ENCODE data around the gene DESI2. TPM values are rescaled to one million over a fixed set of nuclear protein-coding genes. Genes with fewer than 3 reads are reported as not detected.

Gene DESI2
- polyA plus RNA-seq, 2 of the 4 experiments (the other 2 are of a cell fraction): 29.3 to 57.8 TPM

GRCh38 chr1:244731651-244732050 is 78.7 kb downstream of the DESI2 start (continued):
- TF ChIP-seq HOXA7 (CRISPR knock-in tag; IDR thresholded peaks at IDR 0.05) (no peak), HDAC2 (IDR thresholded peaks at IDR 0.05) (no peak), ZSCAN20 (CRISPR knock-in tag; IDR thresholded peaks at IDR 0.05) (no peak), CEBPB (IDR thresholded peaks at IDR 0.05) (no peak)

- Histone ChIP-seq H3K27ac (no peak overlapping the region), H3K9me3 (peaks cover 13% of the 10 kb centered on the region), H3K4me2 (no peak overlapping the region), H3K4me3 (no peak overlapping the region), H3K4me1 (peaks cover 4% of the 10 kb centered on the region; the same call in 1 of the 3 replicates)
- ATAC-seq: no peak; a peak in 1 of 6 replicates
- POLR2A ChIA-PET: no interaction called here
- no peak for TF ChIP-seq ZNF302 (CRISPR knock-in tag; IDR thresholded peaks at IDR 0.05)
- no peak for TF ChIP-seq BCL3 (IDR thresholded peaks at IDR 0.05)
- TF ChIP-seq PBX3 (IDR thresholded peaks at IDR 0.05): no peak
- no peak for TF ChIP-seq ATOH8 (CRISPR knock-in tag; IDR thresholded peaks at IDR 0.05; ENCODE audit: low read depth)
- no peak for TF ChIP-seq HMGXB4 (CRISPR knock-in tag; IDR thresholded peaks at IDR 0.05; ENCODE audit: borderline replicate concordance)
- TF ChIP-seq SREBF2 (IDR thresholded peaks at IDR 0.05): no peak
- TF ChIP-seq ELK1 (IDR thresholded peaks at IDR 0.05; ENCODE audit: low read depth, low read length): no peak
- TF ChIP-seq CBX2 (IDR thresholded peaks at IDR 0.05; ENCODE audit: borderline replicate concordance, low read depth): no peak
- TF ChIP-seq HOXB5 (CRISPR knock-in tag; IDR thresholded peaks at IDR 0.05): no peak
- TF ChIP-seq FOXS1 (CRISPR knock-in tag; IDR thresholded peaks at IDR 0.05): no peak
- no peak for TF ChIP-seq NR3C1 (IDR thresholded peaks at IDR 0.05)
- TF ChIP-seq MAX (IDR thresholded peaks at IDR 0.05): no peak
- TF ChIP-seq MAFK (IDR thresholded peaks at IDR 0.05; ENCODE audit: partially characterized antibody): no peak
- TF ChIP-seq JUNB (IDR thresholded peaks at IDR 0.05): no peak
- no peak for TF ChIP-seq KDM5A (IDR thresholded peaks at IDR 0.05)
- TF ChIP-seq RAD21 (conservative IDR thresholded peaks at IDR 0.05 in 1 of 2, IDR thresholded peaks at IDR 0.05 in 1 of 2): no peak
- no peak for TF ChIP-seq TFCP2L1 (CRISPR knock-in tag; IDR thresholded peaks at IDR 0.05)
- TF ChIP-seq KDM1A (IDR thresholded peaks at IDR 0.05; ENCODE audit: low read depth): no peak
- no peak for TF ChIP-seq CTCF (IDR thresholded peaks at IDR 0.05)
- 90% methylated on average over 15 of the region's 15 CpGs for WGBS (ENCODE audit: missing lambda C conversion rate)
- DNase-seq (ENCODE audit: low read depth in 1 of 2, low spot score in 1 of 2): no peak
- FAIRE-seq: no peak
- CTCF ChIA-PET: interaction anchor here (1.6 kb wide), 1 partner anchor 63 kb away, joined by 4 read pairs; no protein-coding TSS in a partner anchor
Observed at GRCh38 chr1:244732851-244733450, 80.0 kb downstream of the DESI2 start.
